ENCODE data around the gene MUC5AC. TPM values are rescaled to one million over a fixed set of nuclear protein-coding genes. Genes with fewer than 3 reads are reported as not detected.
"Not testable (repeated sequence)": the region's sequence is repeated elsewhere in the genome, so short reads cannot be mapped to it uniquely, and the experiment has no call there.

MUC5AC gene
- total RNA-seq, 2 donors from 2014 or later = not detected

DNA sequence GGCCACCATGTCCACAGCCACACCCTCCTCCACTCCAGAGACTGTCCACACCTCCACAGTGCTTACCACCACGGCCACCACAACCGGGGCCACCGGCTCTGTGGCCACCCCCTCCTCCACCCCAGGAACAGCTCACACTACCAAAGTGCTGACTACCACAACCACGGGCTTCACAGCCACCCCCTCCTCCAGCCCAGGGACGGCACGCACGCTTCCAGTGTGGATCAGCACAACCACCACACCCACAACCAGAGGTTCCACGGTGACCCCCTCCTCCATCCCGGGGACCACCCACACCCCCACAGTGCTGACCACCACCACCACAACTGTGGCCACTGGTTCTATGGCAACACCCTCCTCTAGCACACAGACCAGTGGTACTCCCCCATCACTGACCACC lies 86.8 kb downstream of the MUC5AC start:
- not testable (repeated sequence) for H3K27ac Mint-ChIP-seq; H3K36me3 Mint-ChIP-seq (ENCODE audit: low read depth); H3K27me3 ChIP-seq (ENCODE audit: control insufficient read depth, insufficient read depth, low read length, poor library complexity, severe bottlenecking); H3K4me1 Mint-ChIP-seq; H3K36me3 ChIP-seq (ENCODE audit: control insufficient read depth, insufficient read depth, low read length); H3K4me3 Mint-ChIP-seq; H3K27ac ChIP-seq (ENCODE audit: low read depth, low read length); H3K9me3 ChIP-seq (ENCODE audit: control insufficient read depth, low read length); H3K9ac ChIP-seq (ENCODE audit: extremely low read depth, low read length, poor library complexity, severe bottlenecking); DNase-seq; H3K27me3 Mint-ChIP-seq (ENCODE audit: insufficient read depth); H3K4me3 ChIP-seq (ENCODE audit: low read length); H3K4me1 ChIP-seq (ENCODE audit: control insufficient read depth, insufficient read depth, low read length)
- peaks cover 49% of the 10 kb centered on the region for H3K9me3 Mint-ChIP-seq
- 89% methylated on average over 4 of the region's 9 CpGs; no CpG with 5 or more reads in 1 of the 2 experiments for WGBS, 2 experiments (ENCODE audit: insufficient coverage in 1 of 2, insufficient read length in 1 of 2)

DNA sequence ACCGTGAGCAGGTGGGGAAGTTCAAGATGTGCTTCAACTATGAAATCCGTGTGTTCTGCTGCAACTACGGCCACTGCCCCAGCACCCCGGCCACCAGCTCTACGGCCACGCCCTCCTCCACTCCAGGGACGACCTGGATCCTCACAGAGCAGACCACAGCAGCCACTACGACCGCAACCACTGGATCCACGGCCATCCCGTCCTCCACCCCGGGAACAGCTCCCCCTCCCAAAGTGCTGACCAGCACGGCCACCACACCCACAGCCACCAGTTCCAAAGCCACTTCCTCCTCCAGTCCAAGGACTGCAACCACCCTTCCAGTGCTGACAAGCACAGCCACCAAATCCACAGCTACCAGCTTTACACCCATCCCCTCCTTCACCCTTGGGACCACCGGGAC lies 88.0 kb downstream of the MUC5AC start:
- H3K4me3 ChIP-seq (ENCODE audit: low read length); H3K4me1 Mint-ChIP-seq; H3K27me3 ChIP-seq (ENCODE audit: control insufficient read depth, insufficient read depth, low read length, poor library complexity, severe bottlenecking); H3K36me3 Mint-ChIP-seq (ENCODE audit: low read depth); H3K4me1 ChIP-seq (ENCODE audit: control insufficient read depth, insufficient read depth, low read length); H3K27ac ChIP-seq (ENCODE audit: low read depth, low read length); H3K9ac ChIP-seq (ENCODE audit: extremely low read depth, low read length, poor library complexity, severe bottlenecking); DNase-seq; H3K27me3 Mint-ChIP-seq (ENCODE audit: insufficient read depth); H3K4me3 Mint-ChIP-seq; H3K27ac Mint-ChIP-seq; H3K36me3 ChIP-seq (ENCODE audit: control insufficient read depth, insufficient read depth, low read length); H3K9me3 ChIP-seq (ENCODE audit: control insufficient read depth, low read length): not testable (repeated sequence)
- WGBS, 2 experiments (ENCODE audit: insufficient coverage in 1 of 2, insufficient read length in 1 of 2) = 89 to 96% methylated on average over 8 to 13 of the region's 14 CpGs
- peaks cover 58% of the 10 kb centered on the region for H3K9me3 Mint-ChIP-seq

DNA sequence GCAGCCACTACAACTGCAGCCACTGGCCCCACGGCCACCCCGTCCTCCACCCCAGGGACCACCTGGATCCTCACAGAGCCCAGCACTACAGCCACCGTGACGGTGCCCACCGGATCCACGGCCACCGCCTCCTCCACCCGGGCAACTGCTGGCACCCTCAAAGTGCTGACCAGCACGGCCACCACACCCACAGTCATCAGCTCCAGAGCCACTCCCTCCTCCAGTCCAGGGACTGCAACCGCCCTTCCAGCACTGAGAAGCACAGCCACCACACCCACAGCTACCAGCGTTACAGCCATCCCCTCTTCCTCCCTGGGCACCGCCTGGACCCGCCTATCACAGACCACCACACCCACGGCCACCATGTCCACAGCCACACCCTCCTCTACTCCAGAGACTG lies 88.5 kb downstream of the MUC5AC start:
- not testable (repeated sequence) for H3K4me3 ChIP-seq (ENCODE audit: low read length); H3K27ac ChIP-seq (ENCODE audit: low read depth, low read length); H3K9me3 ChIP-seq (ENCODE audit: control insufficient read depth, low read length); H3K4me3 Mint-ChIP-seq; H3K9ac ChIP-seq (ENCODE audit: extremely low read depth, low read length, poor library complexity, severe bottlenecking); H3K36me3 Mint-ChIP-seq (ENCODE audit: low read depth); H3K27ac Mint-ChIP-seq; H3K27me3 Mint-ChIP-seq (ENCODE audit: insufficient read depth); H3K27me3 ChIP-seq (ENCODE audit: control insufficient read depth, insufficient read depth, low read length, poor library complexity, severe bottlenecking); H3K4me1 Mint-ChIP-seq; H3K4me1 ChIP-seq (ENCODE audit: control insufficient read depth, insufficient read depth, low read length); H3K36me3 ChIP-seq (ENCODE audit: control insufficient read depth, insufficient read depth, low read length); DNase-seq
- H3K9me3 Mint-ChIP-seq = peaks cover 62% of the 10 kb centered on the region
- 88% methylated on average over 12 of the region's 14 CpGs; no CpG with 5 or more reads in 1 of the 2 experiments for WGBS, 2 experiments (ENCODE audit: insufficient coverage in 1 of 2, insufficient read length in 1 of 2)

DNA sequence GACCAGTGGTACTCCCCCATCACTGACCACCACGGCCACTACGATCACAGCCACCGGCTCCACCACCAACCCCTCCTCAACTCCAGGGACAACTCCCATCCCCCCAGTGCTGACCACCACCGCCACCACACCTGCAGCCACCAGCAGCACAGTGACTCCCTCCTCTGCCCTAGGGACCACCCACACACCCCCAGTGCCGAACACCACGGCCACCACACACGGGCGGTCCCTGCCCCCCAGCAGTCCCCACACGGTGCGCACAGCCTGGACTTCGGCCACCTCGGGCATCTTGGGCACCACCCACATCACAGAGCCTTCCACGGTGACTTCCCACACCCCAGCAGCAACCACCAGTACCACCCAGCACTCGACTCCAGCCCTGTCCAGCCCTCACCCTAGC lies 89.3 kb downstream of the MUC5AC start:
- not testable (repeated sequence) for H3K27ac ChIP-seq (ENCODE audit: low read depth, low read length); H3K27me3 ChIP-seq (ENCODE audit: control insufficient read depth, insufficient read depth, low read length, poor library complexity, severe bottlenecking); H3K4me1 ChIP-seq (ENCODE audit: control insufficient read depth, insufficient read depth, low read length); H3K4me3 ChIP-seq (ENCODE audit: low read length); H3K36me3 ChIP-seq (ENCODE audit: control insufficient read depth, insufficient read depth, low read length); H3K9me3 ChIP-seq (ENCODE audit: control insufficient read depth, low read length); H3K9ac ChIP-seq (ENCODE audit: extremely low read depth, low read length, poor library complexity, severe bottlenecking); H3K4me1 Mint-ChIP-seq; DNase-seq; H3K36me3 Mint-ChIP-seq (ENCODE audit: low read depth); H3K27ac Mint-ChIP-seq; H3K4me3 Mint-ChIP-seq; H3K27me3 Mint-ChIP-seq (ENCODE audit: insufficient read depth)
- 90% methylated on average over 9 of the region's 14 CpGs; no CpG with 5 or more reads in 1 of the 2 experiments for WGBS, 2 experiments (ENCODE audit: insufficient coverage in 1 of 2, insufficient read length in 1 of 2)
- peaks cover 62% of the 10 kb centered on the region for H3K9me3 Mint-ChIP-seq

DNA sequence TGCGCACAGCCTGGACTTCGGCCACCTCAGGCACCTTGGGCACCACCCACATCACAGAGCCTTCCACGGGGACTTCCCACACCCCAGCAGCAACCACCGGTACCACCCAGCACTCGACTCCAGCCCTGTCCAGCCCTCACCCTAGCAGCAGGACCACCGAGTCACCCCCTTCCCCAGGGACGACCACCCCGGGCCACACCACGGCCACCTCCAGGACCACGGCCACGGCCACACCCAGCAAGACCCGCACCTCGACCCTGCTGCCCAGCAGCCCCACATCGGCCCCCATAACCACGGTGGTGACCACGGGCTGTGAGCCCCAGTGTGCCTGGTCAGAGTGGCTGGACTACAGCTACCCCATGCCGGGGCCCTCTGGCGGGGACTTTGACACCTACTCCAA lies 91.2 kb downstream of the MUC5AC start:
- H3K27ac ChIP-seq (ENCODE audit: low read depth, low read length); H3K9ac ChIP-seq (ENCODE audit: extremely low read depth, low read length, poor library complexity, severe bottlenecking); H3K4me3 ChIP-seq (ENCODE audit: low read length); H3K4me1 Mint-ChIP-seq; H3K36me3 ChIP-seq (ENCODE audit: control insufficient read depth, insufficient read depth, low read length); H3K27me3 ChIP-seq (ENCODE audit: control insufficient read depth, insufficient read depth, low read length, poor library complexity, severe bottlenecking); H3K4me1 ChIP-seq (ENCODE audit: control insufficient read depth, insufficient read depth, low read length); H3K36me3 Mint-ChIP-seq (ENCODE audit: low read depth); H3K4me3 Mint-ChIP-seq; H3K27me3 Mint-ChIP-seq (ENCODE audit: insufficient read depth); H3K9me3 ChIP-seq (ENCODE audit: control insufficient read depth, low read length); DNase-seq; H3K27ac Mint-ChIP-seq: not testable (repeated sequence)
- WGBS, 2 experiments (ENCODE audit: insufficient coverage in 1 of 2, insufficient read length in 1 of 2) = 93% methylated on average over 3 of the region's 18 CpGs; no CpG with 5 or more reads in 1 of the 2 experiments
- peaks cover 57% of the 10 kb centered on the region for H3K9me3 Mint-ChIP-seq

DNA sequence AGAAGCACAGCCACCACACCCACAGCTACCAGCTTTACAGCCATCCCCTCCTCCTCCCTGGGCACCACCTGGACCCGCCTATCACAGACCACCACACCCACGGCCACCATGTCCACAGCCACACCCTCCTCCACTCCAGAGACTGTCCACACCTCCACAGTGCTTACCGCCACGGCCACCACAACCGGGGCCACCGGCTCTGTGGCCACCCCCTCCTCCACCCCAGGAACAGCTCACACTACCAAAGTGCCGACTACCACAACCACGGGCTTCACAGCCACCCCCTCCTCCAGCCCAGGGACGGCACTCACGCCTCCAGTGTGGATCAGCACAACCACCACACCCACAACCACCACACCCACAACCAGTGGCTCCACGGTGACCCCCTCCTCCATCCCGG lies 92.7 kb downstream of the MUC5AC start:
- H3K9ac ChIP-seq (ENCODE audit: extremely low read depth, low read length, poor library complexity, severe bottlenecking); H3K4me1 ChIP-seq (ENCODE audit: control insufficient read depth, insufficient read depth, low read length); H3K27me3 Mint-ChIP-seq (ENCODE audit: insufficient read depth); H3K4me3 ChIP-seq (ENCODE audit: low read length); H3K36me3 ChIP-seq (ENCODE audit: control insufficient read depth, insufficient read depth, low read length); H3K4me1 Mint-ChIP-seq; H3K27me3 ChIP-seq (ENCODE audit: control insufficient read depth, insufficient read depth, low read length, poor library complexity, severe bottlenecking); H3K4me3 Mint-ChIP-seq; DNase-seq; H3K27ac Mint-ChIP-seq; H3K9me3 ChIP-seq (ENCODE audit: control insufficient read depth, low read length); H3K27ac ChIP-seq (ENCODE audit: low read depth, low read length); H3K36me3 Mint-ChIP-seq (ENCODE audit: low read depth): not testable (repeated sequence)
- 94% methylated on average over 4 of the region's 12 CpGs; no CpG with 5 or more reads in 1 of the 2 experiments for WGBS, 2 experiments (ENCODE audit: insufficient coverage in 1 of 2, insufficient read length in 1 of 2)
- H3K9me3 Mint-ChIP-seq = peaks cover 54% of the 10 kb centered on the region
